ENCODE results near the gene SSBP3. TPM values are rescaled to one million over a fixed set of nuclear protein-coding genes. Genes with fewer than 3 reads are reported as not detected.

The SSBP3 gene
- total and polyA plus RNA-seq, 2 experiments from 2014 or later: 47.4 to 68.6 TPM

GRCh38 chr1:54284781-54285529, 121.2 kb downstream of the SSBP3 start:
- Histone ChIP-seq H3K27ac (ENCODE audit: low read depth) (peak overlapping the region; percentile 80), H2AFZ (no peak overlapping the region), H4K20me1 (replicated peaks; ENCODE audit: insufficient read depth) (peaks cover 14% of the 10 kb centered on the region), H3K4me1 (ENCODE audit: insufficient read depth) (peaks cover 50% of the 10 kb centered on the region), H3K4me2 (peak overlapping the region; percentile 37), H3K36me3 (ENCODE audit: insufficient read depth) (no peaks in the 10 kb centered on the region), H3K9me2 (ENCODE audit: insufficient read depth) (no peaks in the 10 kb centered on the region), H3K27me3 (ENCODE audit: insufficient read depth) (no peaks in the 10 kb centered on the region), H3K79me2 (replicated peaks; ENCODE audit: insufficient read depth) (peaks cover 71% of the 10 kb centered on the region), H3K4me3 (no peak overlapping the region), H3F3A (replicated peaks; ENCODE audit: low read depth) (peaks cover 9% of the 10 kb centered on the region)
- ATAC-seq (no peak), DNase-seq (ENCODE audit: low spot score) (no peak)
- Mint-ChIP-seq H3K9me3 (no peaks in the 10 kb centered on the region), H3K27me3 (ENCODE audit: insufficient read depth, low read depth, poor library complexity) (peaks cover 17% of the 10 kb centered on the region), H3K4me1 (peaks cover 67% of the 10 kb centered on the region), H3K36me3 (ENCODE audit: low read depth) (peaks cover 10% of the 10 kb centered on the region), H3K27ac (no peak overlapping the region; the same call in none of the 2 replicates), H3K4me3 (peak overlapping the region; percentile 14; the same call in 2 of the 3 replicates)
- TF ChIP-seq CTCF (conservative IDR thresholded peaks at IDR 0.05; ENCODE audit: low read depth in 2 of 2) (no peak), REST (IDR thresholded peaks at IDR 0.05; ENCODE audit: unreplicated experiment) (no peak), ZNF114 (CRISPR knock-in tag; IDR thresholded peaks at IDR 0.05) (no peak), POLR2AphosphoS5 (IDR thresholded peaks at IDR 0.05; ENCODE audit: low read depth) (no peak), NANOG (IDR thresholded peaks at IDR 0.05; ENCODE audit: borderline replicate concordance) (no peak), ETS1 (IDR thresholded peaks at IDR 0.05) (no peak), EZH2phosphoT487 (IDR thresholded peaks at IDR 0.05; ENCODE audit: unreplicated experiment) (no peak), JUNB (IDR thresholded peaks at IDR 0.05; ENCODE audit: unreplicated experiment) (no peak), EZH2 (IDR thresholded peaks at IDR 0.05; ENCODE audit: low read depth, unreplicated experiment) (no peak), ZNF331 (CRISPR knock-in tag; IDR thresholded peaks at IDR 0.05; ENCODE audit: low read depth) (no peak), STAT1 (IDR thresholded peaks at IDR 0.05; ENCODE audit: unreplicated experiment) (no peak), CREB1 (CRISPR knock-in tag; IDR thresholded peaks at IDR 0.05; ENCODE audit: low read depth) (no peak)
- TF ChIP-seq, protein P1, sequence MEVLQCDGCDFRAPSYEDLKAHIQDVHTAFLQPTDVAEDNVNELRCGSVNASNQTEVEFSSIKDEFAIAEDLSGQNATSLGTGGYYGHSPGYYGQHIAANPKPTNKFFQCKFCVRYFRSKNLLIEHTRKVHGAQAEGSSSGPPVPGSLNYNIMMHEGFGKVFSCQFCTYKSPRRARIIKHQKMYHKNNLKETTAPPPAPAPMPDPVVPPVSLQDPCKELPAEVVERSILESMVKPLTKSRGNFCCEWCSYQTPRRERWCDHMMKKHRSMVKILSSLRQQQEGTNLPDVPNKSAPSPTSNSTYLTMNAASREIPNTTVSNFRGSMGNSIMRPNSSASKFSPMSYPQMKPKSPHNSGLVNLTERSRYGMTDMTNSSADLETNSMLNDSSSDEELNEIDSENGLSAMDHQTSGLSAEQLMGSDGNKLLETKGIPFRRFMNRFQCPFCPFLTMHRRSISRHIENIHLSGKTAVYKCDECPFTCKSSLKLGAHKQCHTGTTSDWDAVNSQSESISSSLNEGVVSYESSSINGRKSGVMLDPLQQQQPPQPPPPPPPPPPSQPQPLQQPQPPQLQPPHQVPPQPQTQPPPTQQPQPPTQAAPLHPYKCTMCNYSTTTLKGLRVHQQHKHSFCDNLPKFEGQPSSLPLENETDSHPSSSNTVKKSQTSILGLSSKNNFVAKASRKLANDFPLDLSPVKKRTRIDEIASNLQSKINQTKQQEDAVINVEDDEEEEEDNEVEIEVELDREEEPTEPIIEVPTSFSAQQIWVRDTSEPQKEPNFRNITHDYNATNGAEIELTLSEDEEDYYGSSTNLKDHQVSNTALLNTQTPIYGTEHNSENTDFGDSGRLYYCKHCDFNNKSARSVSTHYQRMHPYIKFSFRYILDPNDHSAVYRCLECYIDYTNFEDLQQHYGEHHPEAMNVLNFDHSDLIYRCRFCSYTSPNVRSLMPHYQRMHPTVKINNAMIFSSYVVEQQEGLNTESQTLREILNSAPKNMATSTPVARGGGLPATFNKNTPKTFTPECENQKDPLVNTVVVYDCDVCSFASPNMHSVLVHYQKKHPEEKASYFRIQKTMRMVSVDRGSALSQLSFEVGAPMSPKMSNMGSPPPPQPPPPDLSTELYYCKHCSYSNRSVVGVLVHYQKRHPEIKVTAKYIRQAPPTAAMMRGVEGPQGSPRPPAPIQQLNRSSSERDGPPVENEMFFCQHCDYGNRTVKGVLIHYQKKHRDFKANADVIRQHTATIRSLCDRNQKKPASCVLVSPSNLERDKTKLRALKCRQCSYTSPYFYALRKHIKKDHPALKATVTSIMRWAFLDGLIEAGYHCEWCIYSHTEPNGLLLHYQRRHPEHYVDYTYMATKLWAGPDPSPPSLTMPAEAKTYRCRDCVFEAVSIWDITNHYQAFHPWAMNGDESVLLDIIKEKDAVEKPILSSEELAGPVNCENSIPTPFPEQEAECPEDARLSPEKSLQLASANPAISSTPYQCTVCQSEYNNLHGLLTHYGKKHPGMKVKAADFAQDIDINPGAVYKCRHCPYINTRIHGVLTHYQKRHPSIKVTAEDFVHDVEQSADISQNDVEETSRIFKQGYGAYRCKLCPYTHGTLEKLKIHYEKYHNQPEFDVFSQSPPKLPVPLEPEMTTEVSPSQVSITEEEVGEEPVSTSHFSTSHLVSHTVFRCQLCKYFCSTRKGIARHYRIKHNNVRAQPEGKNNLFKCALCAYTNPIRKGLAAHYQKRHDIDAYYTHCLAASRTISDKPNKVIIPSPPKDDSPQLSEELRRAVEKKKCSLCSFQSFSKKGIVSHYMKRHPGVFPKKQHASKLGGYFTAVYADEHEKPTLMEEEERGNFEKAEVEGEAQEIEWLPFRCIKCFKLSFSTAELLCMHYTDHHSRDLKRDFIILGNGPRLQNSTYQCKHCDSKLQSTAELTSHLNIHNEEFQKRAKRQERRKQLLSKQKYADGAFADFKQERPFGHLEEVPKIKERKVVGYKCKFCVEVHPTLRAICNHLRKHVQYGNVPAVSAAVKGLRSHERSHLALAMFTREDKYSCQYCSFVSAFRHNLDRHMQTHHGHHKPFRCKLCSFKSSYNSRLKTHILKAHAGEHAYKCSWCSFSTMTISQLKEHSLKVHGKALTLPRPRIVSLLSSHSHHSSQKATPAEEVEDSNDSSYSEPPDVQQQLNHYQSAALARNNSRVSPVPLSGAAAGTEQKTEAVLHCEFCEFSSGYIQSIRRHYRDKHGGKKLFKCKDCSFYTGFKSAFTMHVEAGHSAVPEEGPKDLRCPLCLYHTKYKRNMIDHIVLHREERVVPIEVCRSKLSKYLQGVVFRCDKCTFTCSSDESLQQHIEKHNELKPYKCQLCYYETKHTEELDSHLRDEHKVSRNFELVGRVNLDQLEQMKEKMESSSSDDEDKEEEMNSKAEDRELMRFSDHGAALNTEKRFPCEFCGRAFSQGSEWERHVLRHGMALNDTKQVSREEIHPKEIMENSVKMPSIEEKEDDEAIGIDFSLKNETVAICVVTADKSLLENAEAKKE (CRISPR knock-in tag; IDR thresholded peaks at IDR 0.05): no peak
